Measurements from ENCODE around the gene ABHD1. TPM values are rescaled to one million over a fixed set of nuclear protein-coding genes. Genes with fewer than 3 reads are reported as not detected.

Gene ABHD1
- total RNA-seq, 2 experiments from 2014 or later = 0.23 to 0.45 TPM

Other genes starting within 250 kb of the ABHD1 start
- under 1 TPM; 0.52 to 0.95 TPM for gene MAPRE3, start 153.2 kb upstream of the ABHD1 start, total RNA-seq
- 10 to 100 TPM; 73.7 to 75.6 TPM for gene TMEM214, start 90.8 kb upstream of the ABHD1 start, total RNA-seq
- 10 to 100 TPM; 13.9 to 14.8 TPM for gene AGBL5, start 72.1 kb upstream of the ABHD1 start, total RNA-seq
- gene OST4, start 52.2 kb upstream of the ABHD1 start, total RNA-seq = 100 to 1,000 TPM; 334 to 346 TPM
- gene EMILIN1, start 45.2 kb upstream of the ABHD1 start, total RNA-seq = 1 to 10 TPM; 1.1 to 1.4 TPM
- gene KHK, start 37.0 kb upstream of the ABHD1 start, total RNA-seq = 10 to 100 TPM; 12.1 to 12.4 TPM
- gene CGREF1, start 4.7 kb upstream of the ABHD1 start, total RNA-seq = under 1 TPM; 0.61 to 0.94 TPM
- 10 to 100 TPM; 66.5 to 72.1 TPM for gene PREB, start 10.8 kb downstream of the ABHD1 start, total RNA-seq
- gene PRR30, start 15.6 kb downstream of the ABHD1 start, total RNA-seq = not detected
- not detected for gene TCF23, start 25.2 kb downstream of the ABHD1 start, total RNA-seq
- 10 to 100 TPM; 60.2 to 64.7 TPM for gene ATRAID, start 88.2 kb downstream of the ABHD1 start, total RNA-seq
- 10 to 100 TPM; 41.5 to 47.4 TPM for gene SLC5A6, start 88.5 kb downstream of the ABHD1 start, total RNA-seq
- 10 to 100 TPM; 83.7 to 85.1 TPM for gene CAD, start 93.6 kb downstream of the ABHD1 start, total RNA-seq
- gene SLC30A3, start 139.2 kb downstream of the ABHD1 start, total RNA-seq = not detected
- not detected for gene DNAJC5G, start 151.6 kb downstream of the ABHD1 start, total RNA-seq
- gene TRIM54, start 158.6 kb downstream of the ABHD1 start, total RNA-seq = under 1 TPM; 0.26 to 0.31 TPM
- gene UCN, start 184.6 kb downstream of the ABHD1 start, total RNA-seq = 1 to 10 TPM; 2.2 to 2.6 TPM
- 10 to 100 TPM; 78.0 to 80.5 TPM for gene MPV17, start 199.3 kb downstream of the ABHD1 start, total RNA-seq
- gene GTF3C2, start 232.9 kb downstream of the ABHD1 start, total RNA-seq = 10 to 100 TPM; 60.9 to 62.6 TPM
- 10 to 100 TPM; 34.5 to 37.0 TPM for gene EIF2B4, start 246.5 kb downstream of the ABHD1 start, total RNA-seq
- gene SNX17, start 246.8 kb downstream of the ABHD1 start, total RNA-seq = 100 to 1,000 TPM; 119 to 120 TPM